Activated T-helper 17 cell treated with anti-CD3 and anti-CD28 coated beads, Interleukin-2, amount 50 U/mL, for 72 hours (primary cell): ENCODE measurements around the gene OPALIN. TPM values are rescaled to one million over a fixed set of nuclear protein-coding genes. Genes with fewer than 3 reads are reported as not detected.

Source experiments
- ATAC-seq: fragments of 150-1000 bp; cut with Tn5 transposase; replicated peaks from 2 replicates; pipeline ENCODE4 v1.10.0; 2021; ENCODE audit warnings: mild to moderate bottlenecking, moderate library complexity
- H3K27ac Mint-ChIP-seq: one replicate; pipeline ENCODE4 v1.8.0; 2022; ENCODE audit warnings: mixed read lengths
- H3K27me3 Mint-ChIP-seq: one replicate; pipeline ENCODE4 v1.8.0; 2022; ENCODE audit warnings: mixed read lengths
- H3K36me3 Mint-ChIP-seq: one replicate; pipeline ENCODE4 v1.8.0; 2022; ENCODE audit warnings: low read depth, mild to moderate bottlenecking, mixed read lengths
- H3K4me1 Mint-ChIP-seq: one replicate; pipeline ENCODE4 v1.8.0; 2022; ENCODE audit warnings: mixed read lengths
- H3K4me3 Mint-ChIP-seq: one replicate; pipeline ENCODE4 v1.8.0; 2022; ENCODE audit warnings: mild to moderate bottlenecking, mixed read lengths
- H3K9me3 Mint-ChIP-seq: one replicate; pipeline ENCODE4 v1.8.0; 2022; ENCODE audit warnings: mixed read lengths
- total RNA-seq, 2 donors: library from RNA; stranded (reverse); gene quantifications; one replicate each; pipeline ENCODE4 v1.2.3, GENCODE V29; 2022

Gene OPALIN
- total RNA-seq, 2 donors from 2014 or later, result not detected

DNA sequence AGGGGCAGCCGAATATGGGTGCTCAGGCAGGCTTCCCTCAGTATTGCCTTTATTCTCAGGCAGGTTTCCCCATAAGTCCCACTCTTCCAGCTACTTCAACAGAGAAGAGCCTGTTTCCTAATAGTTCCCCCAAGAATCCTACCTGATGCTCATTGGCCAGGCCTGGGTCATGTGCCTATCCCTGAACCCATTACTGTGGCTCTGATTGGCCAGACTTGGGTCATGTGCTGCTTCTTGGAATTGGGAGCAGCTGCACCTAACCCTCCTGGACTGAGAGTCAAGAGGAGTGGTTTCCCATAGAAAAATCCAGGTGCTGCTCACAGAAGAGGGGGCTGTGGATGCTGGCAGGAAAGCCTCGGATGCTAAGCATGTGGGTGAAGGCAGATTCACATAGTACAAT lies 21.7 kb downstream of the OPALIN start:
- no peaks in the 10 kb centered on the region for H3K9me3 Mint-ChIP-seq
- H3K4me3 Mint-ChIP-seq, result no peak overlapping the region
- peaks cover 10% of the 10 kb centered on the region for H3K4me1 Mint-ChIP-seq
- H3K36me3 Mint-ChIP-seq, result no peaks in the 10 kb centered on the region
- peaks cover 17% of the 10 kb centered on the region for H3K27me3 Mint-ChIP-seq
- H3K27ac Mint-ChIP-seq, result no peak overlapping the region
- ATAC-seq, result no peak

DNA sequence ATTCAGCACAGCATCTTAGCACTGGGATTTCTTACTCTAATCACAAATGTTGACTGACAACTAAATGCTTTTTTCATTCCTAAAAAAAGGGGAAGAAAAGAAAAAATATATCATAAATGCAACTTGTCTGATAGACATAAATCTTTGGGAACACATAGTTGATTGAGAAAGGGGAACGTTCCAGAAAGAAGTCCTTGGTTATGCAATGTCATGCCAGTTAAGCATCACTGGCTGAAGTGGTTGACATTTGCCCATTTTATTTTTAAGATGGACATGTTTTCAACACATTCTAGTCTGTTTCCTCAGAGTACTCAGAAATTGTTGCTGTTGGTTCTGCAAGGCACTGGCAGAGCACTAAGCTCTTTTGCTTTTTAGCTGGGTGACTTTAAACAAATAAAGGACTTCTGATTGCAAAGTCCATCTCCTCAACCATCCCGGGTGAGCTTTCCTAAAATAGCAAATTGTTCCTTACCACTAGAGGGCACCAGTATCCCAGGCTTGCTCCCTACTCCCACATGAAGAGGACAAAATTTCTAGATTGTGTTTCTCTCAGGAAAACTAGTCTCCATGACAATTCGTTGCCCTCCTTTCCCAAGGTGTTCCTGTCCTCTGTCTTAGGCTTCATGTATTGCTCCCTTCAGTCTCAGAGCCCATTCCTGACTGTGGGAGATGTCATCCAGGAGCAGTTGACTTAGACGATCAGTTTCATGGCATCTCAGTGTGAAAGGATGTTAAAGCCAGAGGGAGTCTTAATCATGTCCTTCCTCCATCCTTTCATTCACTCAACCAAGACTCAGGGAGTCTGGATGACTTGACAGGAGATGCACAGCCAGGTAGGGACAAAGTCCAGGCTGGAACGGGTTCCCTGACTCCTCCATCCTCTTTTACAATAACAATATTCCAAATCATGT lies 23.9 kb downstream of the OPALIN start:
- Mint-ChIP-seq H3K27ac (no peak overlapping the region), H3K36me3 (no peaks in the 10 kb centered on the region), H3K4me1 (peaks cover 6% of the 10 kb centered on the region), H3K9me3 (no peaks in the 10 kb centered on the region), H3K27me3 (peaks cover 20% of the 10 kb centered on the region), H3K4me3 (no peak overlapping the region)
- ATAC-seq, result no peak

DNA sequence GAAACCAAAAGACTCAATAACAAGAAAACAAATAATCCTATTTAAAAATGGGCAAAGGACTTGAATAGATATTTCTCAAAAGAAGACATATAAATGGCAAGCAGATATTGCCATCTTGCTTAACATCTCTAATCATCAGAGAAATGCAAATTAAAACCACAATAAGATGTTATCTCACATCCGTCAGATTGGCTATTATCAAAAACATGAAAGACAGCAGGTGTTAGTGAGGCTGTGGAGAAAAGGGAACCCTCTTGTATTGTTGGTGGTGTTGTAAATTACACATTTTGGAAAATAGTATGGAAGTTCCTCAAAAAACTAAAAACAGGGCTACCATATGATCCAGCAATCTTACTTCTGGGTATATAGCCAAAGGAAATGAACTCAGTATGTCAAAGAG lies 25.7 kb downstream of the OPALIN start:
- Mint-ChIP-seq H3K27ac (no peak overlapping the region), H3K9me3 (no peaks in the 10 kb centered on the region), H3K27me3 (peaks cover 23% of the 10 kb centered on the region), H3K4me3 (no peak overlapping the region), H3K4me1 (peaks cover 6% of the 10 kb centered on the region), H3K36me3 (no peaks in the 10 kb centered on the region)
- no peak for ATAC-seq

DNA sequence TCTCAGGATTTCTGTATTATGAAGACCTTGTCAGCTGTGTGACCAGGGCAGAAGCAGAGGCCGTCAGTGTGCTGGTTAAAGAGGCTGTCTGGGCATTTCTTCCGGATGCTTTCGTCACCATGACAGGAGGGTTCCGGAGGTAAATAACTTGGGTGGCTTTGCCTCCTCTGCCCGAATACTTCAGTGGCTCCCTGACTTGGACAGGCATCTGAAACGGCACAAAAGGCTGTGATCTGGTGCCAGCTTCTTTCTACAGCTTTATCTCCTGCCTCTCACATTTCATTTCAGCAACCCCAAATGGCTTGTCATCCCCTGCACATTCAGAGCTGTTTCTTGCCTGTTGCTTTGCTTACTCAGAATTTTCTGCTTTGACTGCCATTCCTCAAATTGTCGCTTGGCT lies 31.3 kb downstream of the OPALIN start:
- Mint-ChIP-seq H3K4me1 (no peaks in the 10 kb centered on the region), H3K9me3 (no peaks in the 10 kb centered on the region), H3K4me3 (no peak overlapping the region), H3K27me3 (peaks cover 31% of the 10 kb centered on the region), H3K36me3 (no peaks in the 10 kb centered on the region), H3K27ac (no peak overlapping the region)
- no peak for ATAC-seq

- Mint-ChIP-seq H3K9me3 (no peaks in the 10 kb centered on the region), H3K36me3 (no peaks in the 10 kb centered on the region), H3K27ac (no peak overlapping the region), H3K4me1 (no peaks in the 10 kb centered on the region), H3K4me3 (no peak overlapping the region), H3K27me3 (peaks cover 26% of the 10 kb centered on the region)
- peak; percentile 80 for ATAC-seq
Observed at GRCh38 chr10:96325719-96326373, 33.0 kb downstream of the OPALIN start.

- no peaks in the 10 kb centered on the region for H3K36me3 Mint-ChIP-seq
- no peak overlapping the region for H3K27ac Mint-ChIP-seq
- ATAC-seq, result no peak
- H3K4me3 Mint-ChIP-seq, result no peak overlapping the region
- no peaks in the 10 kb centered on the region for H3K4me1 Mint-ChIP-seq
- H3K27me3 Mint-ChIP-seq, result peaks cover 34% of the 10 kb centered on the region
- no peaks in the 10 kb centered on the region for H3K9me3 Mint-ChIP-seq
Observed at GRCh38 chr10:96324447-96324846, 34.4 kb downstream of the OPALIN start.

DNA sequence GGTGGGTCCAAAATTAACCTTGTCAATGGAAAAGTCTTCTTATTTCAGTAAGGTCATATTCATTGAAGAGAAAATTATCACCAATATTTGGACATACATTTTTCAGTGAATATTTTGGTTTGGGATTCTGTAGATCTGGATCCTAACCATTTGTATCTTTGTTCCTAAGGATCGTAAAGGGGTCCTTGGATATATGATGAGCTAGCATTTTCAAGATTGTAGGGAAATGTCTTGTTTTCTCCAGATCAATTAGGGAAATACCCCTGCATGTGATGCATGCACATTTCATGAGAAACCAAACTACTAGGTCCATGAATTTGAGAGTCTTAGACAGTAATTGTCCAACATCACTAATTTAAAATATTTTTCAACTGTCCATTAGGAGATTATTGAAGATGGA lies 36.5 kb downstream of the OPALIN start:
- H3K36me3 Mint-ChIP-seq, result no peaks in the 10 kb centered on the region
- no peaks in the 10 kb centered on the region for H3K9me3 Mint-ChIP-seq
- H3K4me1 Mint-ChIP-seq, result no peaks in the 10 kb centered on the region
- H3K4me3 Mint-ChIP-seq, result no peak overlapping the region
- peaks cover 28% of the 10 kb centered on the region for H3K27me3 Mint-ChIP-seq
- H3K27ac Mint-ChIP-seq, result no peak overlapping the region
- no peak for ATAC-seq

- peaks cover 27% of the 10 kb centered on the region for H3K27me3 Mint-ChIP-seq
- no peaks in the 10 kb centered on the region for H3K4me1 Mint-ChIP-seq
- no peaks in the 10 kb centered on the region for H3K9me3 Mint-ChIP-seq
- H3K36me3 Mint-ChIP-seq, result no peaks in the 10 kb centered on the region
- no peak overlapping the region for H3K4me3 Mint-ChIP-seq
- ATAC-seq, result no peak
- no peak overlapping the region for H3K27ac Mint-ChIP-seq
Observed at GRCh38 chr10:96321822-96322221, 37.0 kb downstream of the OPALIN start.

DNA sequence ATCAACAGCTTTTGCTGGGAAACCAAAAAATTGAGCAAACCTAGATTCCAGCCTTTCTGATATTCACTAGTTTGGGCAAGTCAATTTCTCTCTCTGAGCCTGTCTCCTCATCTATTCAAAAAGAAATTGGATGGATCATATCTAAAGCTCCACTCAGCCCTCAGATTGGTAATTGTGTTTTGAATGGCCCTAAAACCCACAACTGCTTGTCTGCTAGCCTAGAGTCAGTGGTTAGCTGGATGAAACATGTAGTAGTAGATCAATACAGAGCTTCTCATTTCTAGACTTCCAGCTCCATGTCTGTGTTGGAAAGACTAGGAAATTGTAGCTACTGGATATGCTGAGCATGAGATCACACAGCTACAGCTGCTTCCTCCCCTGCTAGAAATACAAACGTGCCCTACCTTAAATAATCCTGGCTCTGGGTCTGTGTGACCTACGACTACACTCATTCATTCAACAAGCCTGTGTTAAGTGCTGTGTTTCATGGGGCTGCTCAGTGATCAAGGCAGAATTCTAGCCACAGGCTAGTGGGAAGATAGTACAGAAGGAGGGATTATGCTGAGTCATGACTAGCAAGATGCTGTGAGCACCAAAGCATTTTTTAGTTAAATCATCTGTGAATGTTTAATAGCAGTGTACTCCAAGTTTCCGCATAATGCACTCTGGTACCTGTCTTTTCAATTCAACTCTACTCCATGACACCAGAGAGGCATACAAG lies 38.9 kb downstream of the OPALIN start:
- H3K4me3 Mint-ChIP-seq, result no peak overlapping the region
- H3K27me3 Mint-ChIP-seq, result peaks cover 32% of the 10 kb centered on the region
- no peaks in the 10 kb centered on the region for H3K36me3 Mint-ChIP-seq
- peak; percentile 11 for ATAC-seq
- no peaks in the 10 kb centered on the region for H3K4me1 Mint-ChIP-seq
- no peaks in the 10 kb centered on the region for H3K9me3 Mint-ChIP-seq
- H3K27ac Mint-ChIP-seq, result no peak overlapping the region

DNA sequence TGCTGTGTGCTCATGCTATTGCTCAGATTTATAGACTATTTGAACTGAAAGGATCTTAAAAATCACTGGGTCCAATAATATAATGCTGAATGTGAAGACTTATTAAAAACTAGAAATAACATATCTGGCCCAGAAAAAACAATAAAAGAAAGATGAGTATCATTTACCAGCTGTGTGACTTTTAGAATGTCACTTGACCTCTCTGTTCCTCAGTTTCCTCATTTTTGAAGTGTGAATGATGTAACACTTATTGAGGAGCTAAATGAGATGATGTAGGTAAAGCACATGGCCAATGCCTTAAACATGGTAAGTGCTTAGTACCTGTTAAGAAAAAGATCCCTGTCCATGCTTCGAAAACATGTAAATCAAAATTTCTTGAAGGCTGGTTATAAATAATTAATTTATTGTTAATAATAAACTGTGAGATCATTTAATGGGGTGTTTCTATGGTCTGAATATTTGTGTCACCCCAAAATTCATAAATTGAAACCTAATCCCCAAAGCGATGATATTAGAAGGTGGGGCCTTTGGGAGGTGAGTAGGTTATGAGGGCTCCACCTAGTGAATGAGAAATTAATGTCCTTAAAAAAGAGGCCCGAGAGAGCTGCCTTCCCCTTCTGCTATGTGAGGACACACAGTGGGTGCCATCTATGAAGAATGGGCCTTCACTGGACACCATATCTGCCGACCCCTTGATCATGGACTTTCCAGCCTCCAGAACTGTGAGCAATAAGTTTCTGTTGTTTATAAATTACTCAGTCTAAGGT lies 41.6 kb downstream of the OPALIN start:
- H3K27ac Mint-ChIP-seq, result no peak overlapping the region
- no peaks in the 10 kb centered on the region for H3K4me1 Mint-ChIP-seq
- H3K4me3 Mint-ChIP-seq, result no peak overlapping the region
- no peak for ATAC-seq
- no peaks in the 10 kb centered on the region for H3K36me3 Mint-ChIP-seq
- no peaks in the 10 kb centered on the region for H3K9me3 Mint-ChIP-seq
- H3K27me3 Mint-ChIP-seq, result peaks cover 28% of the 10 kb centered on the region

GRCh38 chr10:96313344-96313743 lies 45.5 kb downstream of the OPALIN start:
- no peak for ATAC-seq
- no peaks in the 10 kb centered on the region for H3K9me3 Mint-ChIP-seq
- no peaks in the 10 kb centered on the region for H3K36me3 Mint-ChIP-seq
- no peaks in the 10 kb centered on the region for H3K4me1 Mint-ChIP-seq
- H3K4me3 Mint-ChIP-seq, result no peak overlapping the region
- H3K27me3 Mint-ChIP-seq, result peaks cover 32% of the 10 kb centered on the region
- H3K27ac Mint-ChIP-seq, result no peak overlapping the region

GRCh38 chr10:96311180-96311715 lies 47.6 kb downstream of the OPALIN start:
- Mint-ChIP-seq H3K27me3 (peaks cover 35% of the 10 kb centered on the region), H3K9me3 (no peaks in the 10 kb centered on the region), H3K27ac (no peak overlapping the region), H3K4me1 (no peaks in the 10 kb centered on the region), H3K36me3 (no peaks in the 10 kb centered on the region), H3K4me3 (no peak overlapping the region)
- no peak for ATAC-seq

- no peaks in the 10 kb centered on the region for H3K9me3 Mint-ChIP-seq
- peaks cover 34% of the 10 kb centered on the region for H3K27me3 Mint-ChIP-seq
- H3K27ac Mint-ChIP-seq, result no peak overlapping the region
- ATAC-seq, result no peak
- H3K4me3 Mint-ChIP-seq, result no peak overlapping the region
- no peaks in the 10 kb centered on the region for H3K36me3 Mint-ChIP-seq
- H3K4me1 Mint-ChIP-seq, result no peaks in the 10 kb centered on the region
Observed at GRCh38 chr10:96310321-96310669, 48.5 kb downstream of the OPALIN start.
